Pancreas (tissue), 10 donors: ENCODE measurements around the gene NOD2. TPM values are rescaled to one million over a fixed set of nuclear protein-coding genes. Genes with fewer than 3 reads are reported as not detected.

Experiments used
- ATAC-seq, 4 donors: fragments of 200-7000 bp; cut with Tn5 transposase; one replicate each; pipeline versions ENCODE4 v1.8.0 to v1.9.1; 2020; ENCODE audit warnings: mild to moderate bottlenecking in 4 of 4, moderate library complexity in 4 of 4
- DNase-seq, 6 donors: peaks; one replicate each; pipeline ENCODE4 v3.0.0-alpha.2; 2020
- FAIRE-seq: peaks from 2 replicates; lab custom pipeline; 2012; peaks lifted over from hg19 to GRCh38; lab: Jason Lieb, UNC
- H3K27ac ChIP-seq, 4 donors: fragments of 200-600 bp; sonication (generic); 1 replicate in 3 of 4; 2 replicates in 1 of 4; pipeline versions ENCODE4 v1.5.0 to v1.8.0; 2020
- H3K27me3 ChIP-seq, 4 donors: fragments of 200-600 bp; one replicate each; pipeline ENCODE4 v1.8.0; 2021
- H3K36me3 ChIP-seq, 3 donors: fragments of 200-600 bp; sonication (generic) in 1 of 3; one replicate each; pipeline versions ENCODE4 v1.5.0 to v1.8.0; 2020 to 2021
- H3K4me1 ChIP-seq, 3 donors: fragments of 200-600 bp; one replicate each; pipeline ENCODE4 v1.8.0; 2021
- H3K4me3 ChIP-seq, 4 donors: fragments of 200-600 bp; sonication (generic) in 2 of 4; one replicate each; pipeline versions ENCODE4 v1.5.0 to v1.8.0; 2020 to 2021
- H3K9me3 ChIP-seq, 4 donors: fragments of 200-600 bp; one replicate each; pipeline ENCODE4 v1.8.0; 2021
- WGBS, 2 donors: extraction: QIAGEN DNeasy Blood & Tissue Kit; methylation state at CpG; one replicate each; pipeline ENCODE4 v1.1.7; 2013; 5-methylcytosine and 5-hydroxymethylcytosine counted together
- intact Hi-C, 3 donors: fragments of 100-400 bp; cut with DNase I; formaldehyde crosslinking; loops; one replicate each; pipeline versions ENCODE4 v1.11.1 to v1.14.2; 2022
- polyA plus RNA-seq, 2 donors: library from polyadenylated mRNA; stranded (reverse); fragments of 200-250 nt; gene quantifications; one replicate each; pipeline ENCODE4 v1.2.3, GENCODE V29; 2013
- total RNA-seq, 6 donors: library from RNA; stranded (reverse); fragmentation: NEBNext Ultra II Directional in 4 of 6; extraction: Animal tissue kit (Norgen Biotek cat#: 25700) in 4 of 6; gene quantifications; one replicate each; pipeline versions ENCODE4 v1.2.1 to v1.2.4, GENCODE V29; 2021 to 2023
- TF ChIP-seq, protein P1 (sequence below), 4 donors: fragments of 200-600 bp; sonication (generic) in 3 of 4; IDR thresholded peaks; one replicate each; pipeline versions ENCODE4 v1.5.0 to v1.8.0; 2021; ENCODE audit warnings: antibody characterized with exemption in 4 of 4
- donor health status: healthy with polysubstance abuse.
- donor health status: DM: no; HTN: no; CAD: no; lungs with moderate emphysema.
- donor health status: DM: no; HTN: no; CAD: no.
- donor health status: control.
- donor health status: control.
- donor health status: Bipolar disorder and iron deficiency.
- donor health status: DM: yes; HTN: yes; CAD: no.
- donor health status: DM: no; HTN: no; CAD: no.
- donor health status: DM: no; HTN: no; CAD: no.
- donor health status: DM: yes; HTN: yes; CAD: no.

Gene NOD2
- total and polyA plus RNA-seq, 8 donors, result 0.08 to 2.1 (median 0.27) TPM

DNA sequence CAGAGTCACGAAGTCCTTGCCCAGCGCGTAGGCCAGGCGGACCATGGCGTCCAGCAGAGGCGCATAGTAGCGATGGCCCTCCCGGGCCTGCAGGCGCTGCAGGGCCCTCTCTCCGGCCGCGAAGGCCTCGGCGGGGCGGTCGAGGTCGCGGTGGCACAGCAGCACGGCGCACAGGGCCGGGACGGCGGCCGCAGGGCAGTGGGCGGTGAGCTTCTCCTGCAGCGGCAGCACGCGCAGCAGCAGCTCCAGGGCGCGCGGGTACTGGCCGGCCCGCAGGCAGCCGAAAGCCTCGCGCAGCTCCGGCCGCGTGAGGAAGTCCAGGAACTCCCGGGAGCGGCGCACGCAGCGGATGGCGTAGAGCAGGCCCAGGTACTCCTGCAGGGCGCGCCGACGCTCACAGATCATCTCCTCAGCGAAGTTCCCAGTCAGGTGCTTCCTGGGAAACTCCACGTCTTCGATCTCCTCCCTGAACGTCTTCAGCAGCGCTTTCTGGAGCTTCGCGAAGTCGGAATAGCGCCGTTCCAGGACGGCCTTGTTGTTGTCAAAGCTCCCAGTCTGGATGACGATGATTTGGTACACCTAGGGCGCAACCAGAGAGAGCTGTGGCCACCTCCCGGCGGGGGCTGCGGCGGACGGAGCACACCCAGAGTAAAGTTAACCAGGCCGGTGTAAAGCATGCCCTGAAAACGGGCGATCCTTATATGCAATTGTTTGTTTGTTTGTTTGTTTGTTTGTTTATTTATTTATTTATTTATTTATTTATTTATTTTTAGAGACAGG lies 19.7 kb upstream of the NOD2 start:
- TF ChIP-seq, protein P1, sequence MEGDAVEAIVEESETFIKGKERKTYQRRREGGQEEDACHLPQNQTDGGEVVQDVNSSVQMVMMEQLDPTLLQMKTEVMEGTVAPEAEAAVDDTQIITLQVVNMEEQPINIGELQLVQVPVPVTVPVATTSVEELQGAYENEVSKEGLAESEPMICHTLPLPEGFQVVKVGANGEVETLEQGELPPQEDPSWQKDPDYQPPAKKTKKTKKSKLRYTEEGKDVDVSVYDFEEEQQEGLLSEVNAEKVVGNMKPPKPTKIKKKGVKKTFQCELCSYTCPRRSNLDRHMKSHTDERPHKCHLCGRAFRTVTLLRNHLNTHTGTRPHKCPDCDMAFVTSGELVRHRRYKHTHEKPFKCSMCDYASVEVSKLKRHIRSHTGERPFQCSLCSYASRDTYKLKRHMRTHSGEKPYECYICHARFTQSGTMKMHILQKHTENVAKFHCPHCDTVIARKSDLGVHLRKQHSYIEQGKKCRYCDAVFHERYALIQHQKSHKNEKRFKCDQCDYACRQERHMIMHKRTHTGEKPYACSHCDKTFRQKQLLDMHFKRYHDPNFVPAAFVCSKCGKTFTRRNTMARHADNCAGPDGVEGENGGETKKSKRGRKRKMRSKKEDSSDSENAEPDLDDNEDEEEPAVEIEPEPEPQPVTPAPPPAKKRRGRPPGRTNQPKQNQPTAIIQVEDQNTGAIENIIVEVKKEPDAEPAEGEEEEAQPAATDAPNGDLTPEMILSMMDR (IDR thresholded peaks at IDR 0.05), result no peak
- no peaks in the 10 kb centered on the region for H3K9me3 ChIP-seq
- no peaks in the 10 kb centered on the region for H3K36me3 ChIP-seq
- intact Hi-C loops, result no loop called here
- H3K4me3 ChIP-seq, result no peak overlapping the region
- DNase-seq, result peak in 1 of 6 donors; percentile 57
- FAIRE-seq, result no peak
- peaks cover 0 to 8% (median 0%) of the 10 kb centered on the region in 4 donors for H3K27me3 ChIP-seq
- peaks cover 0 to 2% (median 0%) of the 10 kb centered on the region in 3 donors for H3K4me1 ChIP-seq
- 51 to 56% methylated on average over 67 to 70 of the region's 70 CpGs for WGBS, 2 donors
- no peak overlapping the region for H3K27ac ChIP-seq
- ATAC-seq, result no peak

DNA sequence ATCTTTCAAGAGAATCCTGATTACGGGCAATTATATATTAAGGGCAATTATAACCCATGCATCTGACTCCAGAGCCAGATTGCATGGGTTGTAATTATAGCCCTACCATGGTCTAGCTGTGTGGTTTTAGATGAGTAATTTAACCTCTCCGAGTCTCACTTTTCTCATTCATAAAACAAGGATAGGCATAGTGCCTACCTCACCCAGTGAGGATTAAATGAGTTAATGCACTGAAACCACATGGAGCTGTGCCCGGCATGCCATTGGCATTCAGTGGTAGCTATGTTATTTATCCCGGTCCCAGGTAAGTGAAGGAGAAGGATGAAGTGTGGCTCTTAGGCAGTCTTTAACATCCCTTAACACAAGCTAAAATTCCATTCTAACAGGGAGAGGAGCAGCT lies 18.6 kb upstream of the NOD2 start:
- Histone ChIP-seq H3K4me1 (no peaks in the 10 kb centered on the region), H3K9me3 (no peaks in the 10 kb centered on the region), H3K27me3 (peaks cover 0 to 8% (median 0%) of the 10 kb centered on the region in 4 donors), H3K4me3 (no peak overlapping the region), H3K27ac (no peak overlapping the region), H3K36me3 (no peaks in the 10 kb centered on the region)
- WGBS, 2 donors, result 86 to 94% methylated on average over 4 of the region's 4 CpGs
- ATAC-seq (no peak), FAIRE-seq (no peak), DNase-seq (no peak)
- TF ChIP-seq, protein P1 (IDR thresholded peaks at IDR 0.05), result no peak
- intact Hi-C loops, result no loop called here

GRCh38 chr16:50675686-50676610 lies 17.5 kb upstream of the NOD2 start:
- H3K27me3 ChIP-seq, result peaks cover 0 to 8% (median 0%) of the 10 kb centered on the region in 4 donors
- no peaks in the 10 kb centered on the region for H3K36me3 ChIP-seq
- intact Hi-C loops, result no loop called here
- H3K27ac ChIP-seq, result no peak overlapping the region
- H3K9me3 ChIP-seq, result no peaks in the 10 kb centered on the region
- ATAC-seq, result no peak
- no peak for FAIRE-seq
- WGBS, 2 donors, result 71 to 75% methylated on average over 23 of the region's 23 CpGs
- TF ChIP-seq, protein P1 (IDR thresholded peaks at IDR 0.05), result no peak
- peak in 1 of 6 donors; percentile 25 for DNase-seq
- H3K4me3 ChIP-seq, result no peak overlapping the region
- H3K4me1 ChIP-seq, result no peaks in the 10 kb centered on the region

GRCh38 chr16:50676684-50677225 lies 16.7 kb upstream of the NOD2 start:
- ATAC-seq, result no peak
- intact Hi-C loops, result no loop called here

More at GRCh38 chr16:50676684-50677225, 16.7 kb upstream of the NOD2 start:
- Histone ChIP-seq H3K9me3 (no peaks in the 10 kb centered on the region), H3K4me1 (no peaks in the 10 kb centered on the region), H3K27me3 (peaks cover 0 to 8% (median 0%) of the 10 kb centered on the region in 4 donors), H3K36me3 (no peaks in the 10 kb centered on the region), H3K27ac (no peak overlapping the region), H3K4me3 (no peak overlapping the region)
- TF ChIP-seq, protein P1 (IDR thresholded peaks at IDR 0.05), result no peak
- WGBS, 2 donors, result 67 to 76% methylated on average over 9 of the region's 9 CpGs
- no peak for FAIRE-seq
- DNase-seq, result peak in 1 of 6 donors; percentile 17
